K562 (cell line): ENCODE data around the gene RNF222. TPM values are rescaled to one million over a fixed set of nuclear protein-coding genes. Genes with fewer than 3 reads are reported as not detected.

Experiments used
- ATAC-seq: fragments of 200-7000 bp; cut with Tn5 transposase; 3 replicates; pipeline ENCODE4 v1.9.1; 2020; ENCODE audit warnings: moderate library complexity
- BruUV-seq: library from RNA; stranded (reverse); fragments of 400-500 nt; replicated peaks from 2 replicates; lab custom pipeline; 2021; lab: Mats Ljungman, UMichigan
- CTCF ChIA-PET: fragments of 300-600 bp; formaldehyde crosslinking; extraction: SDS; loops from one replicate; lab custom pipeline; 2021; ENCODE audit warnings: low intra/inter-chr PET ratio; lab: Yijun Ruan, JAX
- POLR2A ChIA-PET: fragments of 300-600, 350-650 bp; sonication (Branson Sonifier 250); formaldehyde crosslinking; extraction: SDS; loops from one replicate; lab custom pipeline; 2021; ENCODE audit warnings: antibody characterized with exemption, inconsistent platforms; lab: Yijun Ruan, JAX
- DNase-seq, 4 experiments: peaks; one replicate each; pipeline versions ENCODE4 v3.0.0 to v3.0.0-alpha.2; 2011 to 2018; ENCODE audit warnings: low spot score in 3 of 4, mixed read lengths in 3 of 4; ENCODE audit errors: extremely low read depth in 1 of 4
- FAIRE-seq: peaks from 2 replicates; lab custom pipeline; 2011; peaks lifted over from hg19 to GRCh38; lab: Jason Lieb, UNC
- H2AFZ ChIP-seq: 2 replicates; pipeline ENCODE4 v1.6.0; 2011; ENCODE audit warnings: low read depth, low read length, control low read depth, inconsistent platforms
- H3K27ac ChIP-seq: fragments of 200-600 bp; 3 replicates; pipeline ENCODE4 v1.8.0; 2011; ENCODE audit warnings: low read depth, mild to moderate bottlenecking, control low read depth, inconsistent platforms, low read length, moderate library complexity, mixed read lengths; ENCODE audit errors: extremely low read depth
- H3K27me3 ChIP-seq, 2 experiments: fragments of 300-600 bp in 1 of 2; 2 replicates in 1 of 2; 3 replicates in 1 of 2; pipeline versions ENCODE4 v1.6.0 to v1.8.0; 2011; ENCODE audit warnings: inconsistent platforms in 2 of 2, low read length in 2 of 2, mild to moderate bottlenecking in 1 of 2, mixed read lengths in 1 of 2, moderate library complexity in 1 of 2; ENCODE audit not compliant: control insufficient read depth in 2 of 2, insufficient read depth in 2 of 2
- H3K36me3 ChIP-seq: fragments of 300-600 bp; 3 replicates; pipeline ENCODE4 v1.8.0; 2011; ENCODE audit warnings: mild to moderate bottlenecking, low read length, inconsistent platforms; ENCODE audit not compliant: control insufficient read depth, insufficient read depth
- H3K4me1 ChIP-seq, 2 experiments: fragments of 200-600 bp in 1 of 2; replicated peaks in 1 of 2; 2 replicates in 1 of 2; 3 replicates in 1 of 2; pipeline versions ENCODE4 v1.5.1 to v1.8.0; 2011; ENCODE audit warnings: inconsistent platforms in 2 of 2, low read length in 2 of 2, mild to moderate bottlenecking in 1 of 2, mixed read lengths in 1 of 2, moderate library complexity in 1 of 2; ENCODE audit not compliant: control insufficient read depth in 2 of 2, insufficient read depth in 2 of 2
- H3K4me2 ChIP-seq: 2 replicates; pipeline ENCODE4 v1.6.1; 2011; ENCODE audit warnings: low read length, control low read depth, inconsistent platforms, mixed read lengths; ENCODE audit not compliant: insufficient read depth
- H3K4me3 ChIP-seq: fragments of 200-600 bp; sonication (generic), shearing (Covaris generic); 2 replicates; pipeline ENCODE4 v1.5.1; 2016; ENCODE audit warnings: control low read depth, inconsistent platforms
- H3K79me2 ChIP-seq: fragments of 200-600 bp; 3 replicates; pipeline ENCODE4 v1.8.0; 2011; ENCODE audit warnings: low read length, inconsistent platforms; ENCODE audit not compliant: control insufficient read depth, insufficient read depth
- H3K9ac ChIP-seq, 2 experiments: 2 replicates each; pipeline versions ENCODE4 v1.6.0 to v1.6.1; 2011; ENCODE audit warnings: low read depth in 2 of 2, low read length in 2 of 2, control low read depth in 1 of 2, inconsistent platforms in 1 of 2, mild to moderate bottlenecking in 1 of 2, mixed read lengths in 1 of 2; ENCODE audit not compliant: insufficient read depth in 1 of 2
- H3K9me1 ChIP-seq: one replicate; pipeline ENCODE4 v1.6.0; 2011; ENCODE audit warnings: inconsistent platforms, mild to moderate bottlenecking, low read length, moderate library complexity; ENCODE audit not compliant: control insufficient read depth, insufficient read depth
- H3K9me3 ChIP-seq: replicated peaks from 2 replicates; pipeline ENCODE4 v1.5.1; 2011; ENCODE audit warnings: low read depth, low read length, inconsistent platforms; ENCODE audit not compliant: control insufficient read depth, insufficient read depth
- H4K20me1 ChIP-seq: replicated peaks from 2 replicates; pipeline ENCODE4 v1.6.1; 2011; ENCODE audit warnings: low read length, inconsistent platforms, mixed read lengths; ENCODE audit not compliant: control insufficient read depth, insufficient read depth
- BDP1 ChIP-seq: IDR thresholded peaks from 3 replicates; pipeline ENCODE4 v1.6.1; 2011; ENCODE audit not compliant: insufficient read length, insufficient read depth
- CCAR2 ChIP-seq: fragments of 200-400 bp; formaldehyde crosslinking; IDR thresholded peaks from 2 replicates; pipeline ENCODE4 v1.6.1; 2017; ENCODE audit warnings: mild to moderate bottlenecking, low read depth, low read length
- GABPA ChIP-seq: fragments of 200-800 bp; sonication (Bioruptor generic); conservative IDR thresholded peaks from 2 replicates; pipeline ENCODE4 v1.6.1; 2016; ENCODE audit warnings: low read depth, missing genetic modification characterization, missing compliant biosample characterization
- JUNB ChIP-seq: fragments of 450-650 bp; formaldehyde crosslinking; conservative IDR thresholded peaks from 2 replicates; pipeline ENCODE4 v1.4.0; 2020; ENCODE audit warnings: mild to moderate bottlenecking
- MAFG ChIP-seq: fragments of 450-650 bp; conservative IDR thresholded peaks from 2 replicates; pipeline ENCODE4 v1.6.1; 2016; ENCODE audit warnings: missing genetic modification characterization, missing compliant biosample characterization
- MBD2 ChIP-seq: sonication (generic); IDR thresholded peaks from 2 replicates; pipeline ENCODE4 v1.6.1; 2016; ENCODE audit warnings: low read depth, borderline replicate concordance
- POLR2H ChIP-seq: IDR thresholded peaks from 2 replicates; pipeline ENCODE4 v1.6.1; 2016; ENCODE audit warnings: missing genetic modification characterization, low read depth, mild to moderate bottlenecking, control low read depth, missing compliant biosample characterization, moderate library complexity
- POU5F1 ChIP-seq: fragments of 150-350 bp; IDR thresholded peaks from 2 replicates; pipeline ENCODE4 v1.6.1; 2014; ENCODE audit warnings: borderline replicate concordance, low read length, low read depth, mild to moderate bottlenecking; ENCODE audit not compliant: partially characterized antibody
- PTRF ChIP-seq: fragments of 450-650 bp; IDR thresholded peaks from 2 replicates; pipeline ENCODE4 v1.6.1; 2016; ENCODE audit warnings: mild to moderate bottlenecking, missing genetic modification characterization, missing compliant biosample characterization
- RAD51 ChIP-seq: fragments of 450-650 bp; IDR thresholded peaks from 2 replicates; pipeline ENCODE4 v1.7.1; 2016; ENCODE audit warnings: low read depth, mild to moderate bottlenecking, borderline replicate concordance
- SMARCA5 ChIP-seq: fragments of 450-650 bp; IDR thresholded peaks from 2 replicates; pipeline ENCODE4 v1.6.1; 2016
- ZNF165 ChIP-seq: fragments of 250-450 bp; sonication (Bioruptor Pico); IDR thresholded peaks from 2 replicates; pipeline ENCODE4 v1.4.0; 2020; ENCODE audit warnings: borderline replicate concordance
- ZNF277 ChIP-seq: fragments of 250-450 bp; sonication (Bioruptor Pico); IDR thresholded peaks from 2 replicates; pipeline ENCODE4 v1.8.0; 2022; ENCODE audit warnings: inconsistent platforms, mild to moderate bottlenecking, moderate library complexity, borderline replicate concordance
- ZNF668 ChIP-seq: fragments of 250-450 bp; sonication (Bioruptor Pico); IDR thresholded peaks from 2 replicates; pipeline ENCODE4 v1.8.0; 2022; ENCODE audit warnings: mild to moderate bottlenecking, inconsistent platforms
- ZNF766 ChIP-seq: fragments of 200-800 bp; sonication (Bioruptor generic); conservative IDR thresholded peaks from 2 replicates; pipeline ENCODE4 v1.6.1; 2016; ENCODE audit warnings: missing genetic modification characterization, missing compliant biosample characterization
- WGBS: fragments of 100-300 bp; shearing (Covaris generic); methylation state at CpG from one replicate; pipeline ENCODE4 v1.1.6; 2016; ENCODE audit warnings: low coverage, mixed read lengths; ENCODE audit not compliant: insufficient coverage; ENCODE audit errors: missing lambda C conversion rate; 5-methylcytosine and 5-hydroxymethylcytosine counted together
- in situ Hi-C: fragments of 300-500 bp; cut with MboI; formaldehyde crosslinking; loops from 4 replicates; pipeline ENCODE4 v1.15.0; 2018; ENCODE audit warnings: inconsistent platforms, mixed read lengths
- intact Hi-C: fragments of 100-400 bp; cut with micrococcal nuclease; formaldehyde crosslinking; loops from 2 replicates; pipeline ENCODE4 v1.14.2; 2022
- polyA plus RNA-seq, 8 experiments: library from polyadenylated mRNA; depleted of rRNA in 4 of 8; stranded (reverse) in 5 of 8; unstranded in 3 of 8; fragments of >200 nt; fragmentation: Nextera tagmentation in 2 of 8; fragmentation: Illumina TruSeq in 1 of 8; extraction: Ambion mirVana in 2 of 8; extraction: Trizol in 1 of 8; gene quantifications; 2 replicates each; pipeline versions ENCODE4 v1.2.1 to v1.2.3, GENCODE V29; 2011 to 2014; ENCODE audit warnings: inconsistent platforms in 1 of 8, missing spikeins in 1 of 8
- total RNA-seq, 7 experiments: library from RNA; depleted of rRNA in 6 of 7; stranded (reverse); fragments of >200 nt in 6 of 7; fragmentation: Illumina TruSeq in 2 of 7; extraction: Trizol in 2 of 7; gene quantifications; 2 replicates each; pipeline versions ENCODE4 v1.2.1 to v1.2.3, GENCODE V29; 2011 to 2021; ENCODE audit warnings: low replicate concordance in 1 of 7
- TF ChIP-seq, protein P1 (sequence below): sonication (generic); formaldehyde crosslinking; IDR thresholded peaks from 2 replicates; pipeline ENCODE4 v1.8.1; 2023; ENCODE audit warnings: mild to moderate bottlenecking, missing genetic modification reagents
- TF ChIP-seq, protein P2 (sequence below): fragments of 450-650 bp; formaldehyde crosslinking; IDR thresholded peaks from 2 replicates; pipeline ENCODE4 v1.4.0; 2020; ENCODE audit warnings: mild to moderate bottlenecking

The RNF222 gene
- total and polyA plus RNA-seq, 9 of the 15 experiments (the other 6 are each of a cell fraction or from before 2014, with no cell fraction given), result not detected

- FAIRE-seq, result no peak
- Histone ChIP-seq H3K36me3 (no peaks in the 10 kb centered on the region), H3K9ac (no peak overlapping the region), H3K9me3 (no peaks in the 10 kb centered on the region), H4K20me1 (no peaks in the 10 kb centered on the region), H3K27ac (no peak overlapping the region), H3K4me1 (peaks cover 5 to 10% of the 10 kb centered on the region in 2 experiments; a peak in 4 of 5 replicates), H3K9me1 (no peaks in the 10 kb centered on the region)
- WGBS, result 20% methylated on average over 2 of the region's 2 CpGs
- CTCF ChIA-PET, result interaction anchor here (0.7 kb wide), 1 partner anchor 79 kb away, joined by 5 read pairs; no protein-coding TSS in a partner anchor
- TF ChIP-seq BDP1, result no peak
- no peak for TF ChIP-seq PTRF
- TF ChIP-seq, protein P1, sequence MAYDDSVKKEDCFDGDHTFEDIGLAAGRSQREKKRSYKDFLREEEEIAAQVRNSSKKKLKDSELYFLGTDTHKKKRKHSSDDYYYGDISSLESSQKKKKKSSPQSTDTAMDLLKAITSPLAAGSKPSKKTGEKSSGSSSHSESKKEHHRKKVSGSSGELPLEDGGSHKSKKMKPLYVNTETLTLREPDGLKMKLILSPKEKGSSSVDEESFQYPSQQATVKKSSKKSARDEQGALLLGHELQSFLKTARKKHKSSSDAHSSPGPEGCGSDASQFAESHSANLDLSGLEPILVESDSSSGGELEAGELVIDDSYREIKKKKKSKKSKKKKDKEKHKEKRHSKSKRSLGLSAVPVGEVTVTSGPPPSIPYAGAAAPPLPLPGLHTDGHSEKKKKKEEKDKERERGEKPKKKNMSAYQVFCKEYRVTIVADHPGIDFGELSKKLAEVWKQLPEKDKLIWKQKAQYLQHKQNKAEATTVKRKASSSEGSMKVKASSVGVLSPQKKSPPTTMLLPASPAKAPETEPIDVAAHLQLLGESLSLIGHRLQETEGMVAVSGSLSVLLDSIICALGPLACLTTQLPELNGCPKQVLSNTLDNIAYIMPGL, result no peak
- TF ChIP-seq RAD51, result no peak
- no peak for TF ChIP-seq POLR2H (tag)
- TF ChIP-seq JUNB (CRISPR knock-in tag), result no peak
- TF ChIP-seq POU5F1, result no peak
- no peak for TF ChIP-seq ZNF766 (CRISPR knock-in tag)
- no peak for TF ChIP-seq ZNF277 (CRISPR knock-in tag)
- TF ChIP-seq MAFG (tag), result no peak
- no peak for TF ChIP-seq SMARCA5
- no peak for TF ChIP-seq CCAR2
- TF ChIP-seq ZNF165 (CRISPR knock-in tag), result no peak
- no peak for TF ChIP-seq ZNF668 (CRISPR knock-in tag)
- no peak for TF ChIP-seq GABPA
- TF ChIP-seq, protein P2, sequence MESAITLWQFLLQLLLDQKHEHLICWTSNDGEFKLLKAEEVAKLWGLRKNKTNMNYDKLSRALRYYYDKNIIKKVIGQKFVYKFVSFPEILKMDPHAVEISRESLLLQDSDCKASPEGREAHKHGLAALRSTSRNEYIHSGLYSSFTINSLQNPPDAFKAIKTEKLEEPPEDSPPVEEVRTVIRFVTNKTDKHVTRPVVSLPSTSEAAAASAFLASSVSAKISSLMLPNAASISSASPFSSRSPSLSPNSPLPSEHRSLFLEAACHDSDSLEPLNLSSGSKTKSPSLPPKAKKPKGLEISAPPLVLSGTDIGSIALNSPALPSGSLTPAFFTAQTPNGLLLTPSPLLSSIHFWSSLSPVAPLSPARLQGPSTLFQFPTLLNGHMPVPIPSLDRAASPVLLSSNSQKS (CRISPR knock-in tag), result no peak
- TF ChIP-seq MBD2, result no peak
- TF ChIP-seq, all 486 proteins: peak for 0
- in situ Hi-C loops (loop anchor here (10.0 kb wide), 1 partner anchor 349 kb away; the partner anchor contains the start of gene SPDYE4), intact Hi-C loops (no loop called here)
- Histone ChIP-seq H2AFZ (no peak overlapping the region), H3K4me2 (no peak overlapping the region), H3K4me3 (no peak overlapping the region), H3K79me2 (no peaks in the 10 kb centered on the region), H3K27me3 (no peaks in the 10 kb centered on the region)
- DNase-seq (no peak), ATAC-seq (no peak)
- POLR2A ChIA-PET, result interaction anchor here (1.1 kb wide), 1 partner anchor 45 kb away, joined by 4 read pairs; no protein-coding TSS in a partner anchor
- BruUV-seq, result no TSS peak
Measured at GRCh38 chr17:8406174-8406573, 8.5 kb upstream of the RNF222 start.
